Liver (tissue), 9 donors: ENCODE data around the gene ERP44. TPM values are rescaled to one million over a fixed set of nuclear protein-coding genes. Genes with fewer than 3 reads are reported as not detected.
"Not testable (repeated sequence)": the region's sequence is repeated elsewhere in the genome, so short reads cannot be mapped to it uniquely, and the experiment has no call there.

Experiments
- DNase-seq: peaks from one replicate; pipeline ENCODE4 v3.0.0-alpha.2; 2017; ENCODE audit warnings: low spot score
- H3K27ac ChIP-seq, 2 donors: one replicate each; pipeline ENCODE4 v1.7.0; 2013; ENCODE audit warnings: inconsistent platforms in 2 of 2, low read length in 2 of 2, control low read depth in 1 of 2, low read depth in 1 of 2, mild to moderate bottlenecking in 1 of 2
- H3K27me3 ChIP-seq, 4 donors: one replicate each; pipeline versions ENCODE4 v1.6.1 to v1.7.0; 2013; ENCODE audit warnings: low read length in 3 of 4, inconsistent platforms in 1 of 4, mild to moderate bottlenecking in 1 of 4, moderate library complexity in 1 of 4; ENCODE audit not compliant: control insufficient read depth in 4 of 4, insufficient read depth in 4 of 4
- H3K36me3 ChIP-seq, 4 donors: one replicate each; pipeline versions ENCODE4 v1.6.1 to v1.7.0; 2013; ENCODE audit warnings: low read length in 3 of 4, mild to moderate bottlenecking in 3 of 4, low read depth in 1 of 4, moderate library complexity in 1 of 4; ENCODE audit not compliant: control insufficient read depth in 4 of 4, insufficient read depth in 3 of 4
- H3K4me1 ChIP-seq, 4 donors: one replicate each; pipeline versions ENCODE4 v1.6.1 to v1.7.0; 2013; ENCODE audit warnings: low read length in 3 of 4, mild to moderate bottlenecking in 3 of 4, moderate library complexity in 1 of 4; ENCODE audit not compliant: control insufficient read depth in 4 of 4, insufficient read depth in 4 of 4
- H3K4me3 ChIP-seq, 3 donors: one replicate each; pipeline versions ENCODE4 v1.6.1 to v1.7.0; 2013; ENCODE audit warnings: low read length in 3 of 3, control low read depth in 1 of 3, low read depth in 1 of 3, mild to moderate bottlenecking in 1 of 3
- H3K9ac ChIP-seq, 2 donors: one replicate each; pipeline ENCODE4 v1.7.0; 2013; ENCODE audit warnings: low read length in 2 of 2, mild to moderate bottlenecking in 2 of 2, moderate library complexity in 2 of 2, control low read depth in 1 of 2, low read depth in 1 of 2
- H3K9me3 ChIP-seq, 4 donors: one replicate each; pipeline versions ENCODE4 v1.6.1 to v1.7.0; 2013; ENCODE audit warnings: low read length in 3 of 4; ENCODE audit not compliant: control insufficient read depth in 4 of 4
- ATF3 ChIP-seq: IDR thresholded peaks from 2 replicates; pipeline ENCODE4 v1.6.1; 2016; ENCODE audit warnings: antibody characterized with exemption
- CTCF ChIP-seq: fragments of 150-350 bp; IDR thresholded peaks from 2 replicates; pipeline ENCODE4 v1.5.1; 2017; ENCODE audit warnings: improper control_type of control experiment, low read depth, low read length; ENCODE audit not compliant: missing input control
- EGR1 ChIP-seq, 2 donors: IDR thresholded peaks; 2 replicates each; pipeline ENCODE4 v1.6.1; 2016 to 2018; ENCODE audit warnings: antibody characterized with exemption in 2 of 2, low read depth in 2 of 2
- HNF4A ChIP-seq, 2 donors: conservative IDR thresholded peaks; 2 replicates each; pipeline ENCODE4 v1.6.1; 2016; ENCODE audit warnings: antibody characterized with exemption in 2 of 2, mild to moderate bottlenecking in 2 of 2
- HNF4G ChIP-seq: IDR thresholded peaks from 2 replicates; pipeline ENCODE4 v1.6.1; 2016; ENCODE audit warnings: antibody characterized with exemption
- MAX ChIP-seq: IDR thresholded peaks from 2 replicates; pipeline ENCODE4 v1.6.1; 2016; ENCODE audit warnings: antibody characterized with exemption
- RXRA ChIP-seq, 2 donors: IDR thresholded peaks; 2 replicates each; pipeline ENCODE4 v1.6.1; 2017 to 2018; ENCODE audit warnings: antibody characterized with exemption in 2 of 2, mild to moderate bottlenecking in 1 of 2
- SP1 ChIP-seq: IDR thresholded peaks from 2 replicates; pipeline ENCODE4 v1.6.1; 2018; ENCODE audit warnings: antibody characterized with exemption, mild to moderate bottlenecking
- TAF1 ChIP-seq: conservative IDR thresholded peaks from 2 replicates; pipeline ENCODE4 v1.6.1; 2016; ENCODE audit warnings: antibody characterized with exemption, mild to moderate bottlenecking
- YY1 ChIP-seq: IDR thresholded peaks from 2 replicates; pipeline ENCODE4 v1.6.1; 2016; ENCODE audit warnings: antibody characterized with exemption, mild to moderate bottlenecking
- ZBTB33 ChIP-seq: IDR thresholded peaks from 2 replicates; pipeline ENCODE4 v1.6.1; 2016; ENCODE audit warnings: antibody characterized with exemption
- WGBS: extraction: QIAGEN DNeasy Blood & Tissue Kit; methylation state at CpG from one replicate; pipeline ENCODE4 v1.1.7; 2013; 5-methylcytosine and 5-hydroxymethylcytosine counted together
- polyA plus RNA-seq, 2 donors: library from polyadenylated mRNA; stranded (reverse) in 1 of 2; unstranded in 1 of 2; fragments of 200-250 nt in 1 of 2; fragments of >200 nt in 1 of 2; fragmentation: Nextera tagmentation in 1 of 2; extraction: Ambion mirVana in 1 of 2; gene quantifications; one replicate each; pipeline versions ENCODE4 v1.2.1 to v1.2.3, GENCODE V29; 2013 to 2015
- total RNA-seq, 2 donors: library from RNA; depleted of rRNA; stranded (reverse); fragments of >200 nt; gene quantifications; one replicate each; pipeline ENCODE4 v1.2.3, GENCODE V29; 2014
- donor health status: healthy.
- donor health status: healthy.
- donor health status: healthy.
- donor health status: healthy.
- donor health status: healthy.

ERP44 gene
- total and polyA plus RNA-seq, 4 donors = 13.0 to 26.8 (median 19.3) TPM

GRCh38 chr9:100098046-100098886 lies 534 bp downstream of the ERP44 start:
- peaks cover 0 to 3% (median 0%) of the 10 kb centered on the region in 4 donors for H3K36me3 ChIP-seq
- peak overlapping the region; percentile 74 to 78 for H3K27ac ChIP-seq
- DNase-seq = peak; percentile 45
- H3K4me3 ChIP-seq = peak overlapping the region; percentile 88 to 96 (median 92)
- peaks cover 8 to 39% (median 23%) of the 10 kb centered on the region in 4 donors for H3K4me1 ChIP-seq
- H3K9ac ChIP-seq = peak overlapping the region; percentile 84 to 85
- no peaks in the 10 kb centered on the region for H3K27me3 ChIP-seq
- 2% methylated on average over 37 of the region's 37 CpGs for WGBS
- TF ChIP-seq TAF1 = peak; percentile 76
- peak; percentile 2 for TF ChIP-seq CTCF
- TF ChIP-seq RXRA (IDR thresholded peaks at IDR 0.05) = no peak
- no peaks in the 10 kb centered on the region for H3K9me3 ChIP-seq

- Histone ChIP-seq H3K4me1 (peaks cover 10 to 42% (median 25%) of the 10 kb centered on the region in 4 donors), H3K36me3 (no peaks in the 10 kb centered on the region), H3K9me3 (no peaks in the 10 kb centered on the region), H3K9ac (no peak overlapping the region), H3K27me3 (no peaks in the 10 kb centered on the region), H3K4me3 (no peak overlapping the region), H3K27ac (no peak overlapping the region)
- DNase-seq = no peak
- TF ChIP-seq MAX (no peak), RXRA (IDR thresholded peaks at IDR 0.05) (no peak), ATF3 (no peak), YY1 (no peak), TAF1 (no peak)
- WGBS = 80% methylated on average over 3 of the region's 3 CpGs
Measured at GRCh38 chr9:100096378-100096916, 2.4 kb downstream of the ERP44 start.

GRCh38 chr9:100094411-100094810 lies 4.4 kb downstream of the ERP44 start:
- H3K4me3 ChIP-seq, DNase-seq, H3K27me3 ChIP-seq, H3K36me3 ChIP-seq, H3K9ac ChIP-seq, H3K27ac ChIP-seq, H3K9me3 ChIP-seq: not testable (repeated sequence)
- H3K4me1 ChIP-seq = peaks cover 9 to 33% (median 22%) of the 10 kb centered on the region in 4 donors
- WGBS = 98% methylated on average over 2 of the region's 2 CpGs

- no peaks in the 10 kb centered on the region for H3K36me3 ChIP-seq
- no peak overlapping the region for H3K4me3 ChIP-seq
- H3K27ac ChIP-seq = no peak overlapping the region
- H3K9ac ChIP-seq = no peak overlapping the region
- H3K4me1 ChIP-seq = peaks cover 9 to 25% (median 13%) of the 10 kb centered on the region in 4 donors
- H3K27me3 ChIP-seq = no peaks in the 10 kb centered on the region
- no peak for DNase-seq
- 95% methylated on average over 1 of the region's 1 CpG for WGBS
- TF ChIP-seq SP1 (no peak), HNF4A (conservative IDR thresholded peaks at IDR 0.05) (no peak), YY1 (no peak), ZBTB33 (no peak), EGR1 (IDR thresholded peaks at IDR 0.05; ENCODE audit: low read depth in 2 of 2) (no peak), HNF4G (no peak)
- H3K9me3 ChIP-seq = no peaks in the 10 kb centered on the region
Measured at GRCh38 chr9:100092066-100092465, 6.7 kb downstream of the ERP44 start.
